ENCODE data around the gene ATP11A.

GRCh38 chr13:112833551-112834257 lies 143.9 kb downstream of the ATP11A start:
- no peak for TF ChIP-seq CTCF (IDR thresholded peaks at IDR 0.05)
- no peak for TF ChIP-seq POLR2A (IDR thresholded peaks at IDR 0.05)
